A673 (cell line): ENCODE results near the gene KCNIP4. TPM values are rescaled to one million over a fixed set of nuclear protein-coding genes. Genes with fewer than 3 reads are reported as not detected.

Source experiments
- BruUV-seq: library from RNA; stranded (reverse); fragments of 400-500 nt; replicated peaks from 2 replicates; lab custom pipeline; 2021; lab: Mats Ljungman, UMichigan
- CTCF ChIA-PET: fragments of 300-600 bp; sonication (Branson Sonifier 250); formaldehyde crosslinking; loops from one replicate; lab custom pipeline; 2022; ENCODE audit warnings: antibody characterized with exemption; lab: Charles Lee
- POLR2A ChIA-PET: fragments of 300-600 bp; sonication (Branson Sonifier 250); formaldehyde crosslinking; loops from one replicate; lab custom pipeline; 2022; ENCODE audit warnings: antibody characterized with exemption; ENCODE audit not compliant: low non-redundant PET; lab: Charles Lee
- DNase-seq: peaks from one replicate; pipeline ENCODE4 v3.0.0-alpha.2; 2015; ENCODE audit warnings: low spot score
- H3K27ac ChIP-seq: fragments of 200-600 bp; sonication (generic); 2 replicates; pipeline ENCODE4 v1.5.1; 2016; ENCODE audit warnings: mixed run types, low read depth, mild to moderate bottlenecking, mixed read lengths, antibody characterized with exemption, low read length; ENCODE audit not compliant: poor library complexity, severe bottlenecking
- H3K27me3 ChIP-seq: fragments of 200-600 bp; sonication (generic); replicated peaks from 2 replicates; pipeline ENCODE4 v1.6.1; 2017; ENCODE audit warnings: mixed run types, low read depth, mild to moderate bottlenecking, mixed read lengths, antibody characterized with exemption, low read length; ENCODE audit not compliant: insufficient read depth, poor library complexity
- H3K36me3 ChIP-seq: fragments of 200-600 bp; sonication (generic); 2 replicates; pipeline ENCODE4 v1.6.1; 2016; ENCODE audit warnings: mixed run types, mild to moderate bottlenecking, mixed read lengths, antibody characterized with exemption, low read length; ENCODE audit not compliant: insufficient read depth, poor library complexity, severe bottlenecking
- H3K4me1 ChIP-seq: fragments of 200-600 bp; sonication (generic); 2 replicates; pipeline ENCODE4 v1.6.1; 2017; ENCODE audit warnings: mixed run types, mild to moderate bottlenecking, mixed read lengths, antibody characterized with exemption, low read length; ENCODE audit not compliant: insufficient read depth, poor library complexity, severe bottlenecking
- H3K4me3 ChIP-seq: fragments of 200-600 bp; sonication (generic); 2 replicates; pipeline ENCODE4 v1.5.1; 2016; ENCODE audit warnings: low read depth, mixed run types, mild to moderate bottlenecking, mixed read lengths, low read length; ENCODE audit not compliant: poor library complexity, severe bottlenecking
- H3K9me3 ChIP-seq: fragments of 200-600 bp; sonication (generic); 2 replicates; pipeline ENCODE4 v1.6.1; 2016; ENCODE audit warnings: mixed run types, low read depth, mild to moderate bottlenecking, mixed read lengths, antibody characterized with exemption, low read length; ENCODE audit not compliant: poor library complexity, severe bottlenecking
- EZH2 ChIP-seq: fragments of 200-600 bp; sonication (generic); IDR thresholded peaks from 2 replicates; pipeline ENCODE4 v1.6.1; 2017; ENCODE audit warnings: borderline replicate concordance, low read depth, mild to moderate bottlenecking, mixed read lengths, antibody characterized with exemption, low read length; ENCODE audit not compliant: poor library complexity, severe bottlenecking
- intact Hi-C: fragments of 100-400 bp; cut with micrococcal nuclease; formaldehyde crosslinking; loops from one replicate; pipeline ENCODE4 v1.10.0; 2022; ENCODE audit not compliant: unreplicated experiment
- total RNA-seq: library from RNA; stranded (reverse); gene quantifications from 2 replicates; pipeline ENCODE4 v1.2.3, GENCODE V29; 2021
- TF ChIP-seq, protein P1 (sequence below): fragments of 300-800, 200-600 bp; sonication (generic); conservative IDR thresholded peaks from 2 replicates; pipeline ENCODE4 v1.5.1; 2017; ENCODE audit warnings: low read depth, mild to moderate bottlenecking, antibody characterized with exemption, low read length, moderate library complexity, mixed read lengths

KCNIP4 gene
- total RNA-seq, 1 experiment from 2014 or later: not detected

DNA sequence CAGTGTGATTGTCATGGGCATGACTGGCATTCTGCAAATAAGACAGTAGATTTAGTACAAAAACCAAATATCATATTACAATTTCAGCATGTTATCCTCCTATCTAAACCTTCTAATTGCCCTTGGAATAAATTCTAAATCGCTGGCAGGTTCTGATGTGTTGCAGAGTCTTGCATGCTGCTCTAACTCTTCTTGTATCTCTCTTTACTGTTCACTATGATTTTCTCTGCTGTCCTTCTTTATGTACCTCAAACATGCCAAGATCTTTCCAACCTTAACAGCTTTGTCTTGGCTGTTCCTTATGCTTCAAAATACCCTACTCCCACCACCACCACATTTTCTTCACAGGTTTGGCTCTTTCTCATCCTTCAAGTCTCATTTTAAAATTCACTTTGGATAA lies 43.0 kb upstream of the KCNIP4 start:
- no peak for DNase-seq
- ChIA-PET POLR2A (no interaction called here), CTCF (no interaction called here)
- Histone ChIP-seq H3K4me1 (no peaks in the 10 kb centered on the region), H3K4me3 (no peak overlapping the region), H3K27me3 (no peaks in the 10 kb centered on the region), H3K27ac (no peak overlapping the region), H3K9me3 (peaks cover 3% of the 10 kb centered on the region), H3K36me3 (no peaks in the 10 kb centered on the region)
- intact Hi-C loops: no loop called here
- TF ChIP-seq, protein P1, sequence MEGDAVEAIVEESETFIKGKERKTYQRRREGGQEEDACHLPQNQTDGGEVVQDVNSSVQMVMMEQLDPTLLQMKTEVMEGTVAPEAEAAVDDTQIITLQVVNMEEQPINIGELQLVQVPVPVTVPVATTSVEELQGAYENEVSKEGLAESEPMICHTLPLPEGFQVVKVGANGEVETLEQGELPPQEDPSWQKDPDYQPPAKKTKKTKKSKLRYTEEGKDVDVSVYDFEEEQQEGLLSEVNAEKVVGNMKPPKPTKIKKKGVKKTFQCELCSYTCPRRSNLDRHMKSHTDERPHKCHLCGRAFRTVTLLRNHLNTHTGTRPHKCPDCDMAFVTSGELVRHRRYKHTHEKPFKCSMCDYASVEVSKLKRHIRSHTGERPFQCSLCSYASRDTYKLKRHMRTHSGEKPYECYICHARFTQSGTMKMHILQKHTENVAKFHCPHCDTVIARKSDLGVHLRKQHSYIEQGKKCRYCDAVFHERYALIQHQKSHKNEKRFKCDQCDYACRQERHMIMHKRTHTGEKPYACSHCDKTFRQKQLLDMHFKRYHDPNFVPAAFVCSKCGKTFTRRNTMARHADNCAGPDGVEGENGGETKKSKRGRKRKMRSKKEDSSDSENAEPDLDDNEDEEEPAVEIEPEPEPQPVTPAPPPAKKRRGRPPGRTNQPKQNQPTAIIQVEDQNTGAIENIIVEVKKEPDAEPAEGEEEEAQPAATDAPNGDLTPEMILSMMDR: no peak
- no peak for TF ChIP-seq EZH2
- no TSS peak for BruUV-seq

DNA sequence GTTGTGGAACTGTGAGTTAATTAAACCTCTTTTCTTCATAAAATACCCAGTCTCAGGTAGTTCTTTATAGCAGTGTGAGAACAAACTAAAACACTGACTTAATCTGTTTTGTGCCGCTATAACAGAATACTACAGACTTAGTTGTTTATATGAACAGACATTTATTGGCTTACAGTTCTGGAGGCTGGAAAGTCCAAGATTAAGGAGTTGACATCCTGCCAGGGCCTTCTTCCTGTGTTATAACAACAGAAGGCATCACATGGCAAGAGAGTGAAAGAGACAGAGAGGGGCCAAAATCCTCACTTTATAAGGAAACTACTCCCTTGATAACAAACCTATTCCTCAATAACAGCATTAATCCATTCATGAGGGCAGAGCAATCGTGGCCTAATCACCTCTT lies 42.5 kb upstream of the KCNIP4 start:
- BruUV-seq: no TSS peak
- Histone ChIP-seq H3K4me1 (no peaks in the 10 kb centered on the region), H3K9me3 (peaks cover 3% of the 10 kb centered on the region), H3K36me3 (no peaks in the 10 kb centered on the region), H3K4me3 (no peak overlapping the region), H3K27ac (no peak overlapping the region), H3K27me3 (no peaks in the 10 kb centered on the region)
- ChIA-PET POLR2A (no interaction called here), CTCF (no interaction called here)
- intact Hi-C loops: no loop called here
- no peak for DNase-seq
- TF ChIP-seq, protein P1: no peak
- no peak for TF ChIP-seq EZH2

DNA sequence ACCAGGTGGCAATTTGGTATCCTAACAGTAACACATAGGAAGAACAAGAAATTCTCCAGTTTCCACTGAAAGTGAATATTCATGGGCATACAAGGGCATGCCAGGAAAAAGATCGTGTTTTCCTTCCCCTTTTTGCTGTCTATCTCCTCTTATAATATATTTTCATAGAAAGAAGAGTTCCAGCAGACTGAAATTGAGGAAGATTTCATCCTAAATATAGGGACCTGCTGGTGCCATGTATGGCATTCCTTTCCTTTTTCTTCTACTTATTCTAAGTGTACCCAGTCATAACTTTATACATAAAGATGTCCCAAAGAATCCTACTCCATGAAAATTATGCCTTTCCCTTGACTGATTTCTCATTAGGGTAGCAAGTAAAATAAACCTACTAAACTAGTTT lies 40.8 kb upstream of the KCNIP4 start:
- ChIA-PET CTCF (no interaction called here), POLR2A (no interaction called here)
- no peak overlapping the region for H3K27ac ChIP-seq
- BruUV-seq: no TSS peak
- no peaks in the 10 kb centered on the region for H3K4me1 ChIP-seq
- DNase-seq: no peak
- no peaks in the 10 kb centered on the region for H3K9me3 ChIP-seq
- TF ChIP-seq, protein P1: no peak
- TF ChIP-seq EZH2: no peak
- no peaks in the 10 kb centered on the region for H3K36me3 ChIP-seq
- H3K4me3 ChIP-seq: no peak overlapping the region
- intact Hi-C loops: no loop called here
- H3K27me3 ChIP-seq: no peaks in the 10 kb centered on the region
